SK-N-SH (cell line): ENCODE data around the gene UBE4B.

ENCODE experiments used
- CHD2 ChIP-seq: fragments of 150-350 bp; IDR thresholded peaks from 2 replicates; pipeline ENCODE4 v1.6.1; 2018; ENCODE audit warnings: low read length; ENCODE audit not compliant: partially characterized antibody
- CTCF ChIP-seq: fragments of 200-600 bp; sonication (generic); IDR thresholded peaks from 2 replicates; pipeline ENCODE4 v1.6.1; 2017; ENCODE audit warnings: antibody characterized with exemption, mild to moderate bottlenecking, moderate library complexity
- JUND ChIP-seq: IDR thresholded peaks from 2 replicates; pipeline ENCODE4 v1.4.0; 2012
- RAD21 ChIP-seq: IDR thresholded peaks from 2 replicates; pipeline ENCODE4 v1.6.1; 2012; ENCODE audit warnings: mild to moderate bottlenecking, low read length
- RCOR1 ChIP-seq: fragments of 150-350 bp; IDR thresholded peaks from 2 replicates; pipeline ENCODE4 v1.6.1; 2017; ENCODE audit warnings: antibody characterized with exemption, low read length
- REST ChIP-seq: IDR thresholded peaks from 2 replicates; pipeline ENCODE4 v1.6.1; 2012; ENCODE audit warnings: mild to moderate bottlenecking, low read depth, low read length, moderate library complexity
- RFX5 ChIP-seq: IDR thresholded peaks from 2 replicates; pipeline ENCODE4 v1.6.1; 2012; ENCODE audit warnings: mild to moderate bottlenecking, improper control_type of control experiment, low read length
- YY1 ChIP-seq: IDR thresholded peaks from 2 replicates; pipeline ENCODE4 v1.4.0; 2012; ENCODE audit warnings: low read depth, mild to moderate bottlenecking

- no peak for TF ChIP-seq RCOR1
- no peak for TF ChIP-seq RFX5
- no peak for TF ChIP-seq CTCF
- TF ChIP-seq YY1 = no peak
- TF ChIP-seq JUND = no peak
- no peak for TF ChIP-seq RAD21
- TF ChIP-seq REST = no peak
- TF ChIP-seq CHD2 = no peak
Measured at GRCh38 chr1:10103193-10103592, 70.4 kb downstream of the UBE4B start.
